Uterus (tissue), 2 donors: ENCODE results near the gene SAMM50.

Source experiments
- POLR2A ChIP-seq, 2 donors: fragments of 450-650 bp; IDR thresholded peaks; one replicate each; pipeline ENCODE4 v1.6.1; 2016; ENCODE audit warnings: antibody characterized with exemption in 2 of 2, mild to moderate bottlenecking in 1 of 2, moderate library complexity in 1 of 2
- TF ChIP-seq, protein P1 (sequence below), 4 experiments: fragments of 200-600 bp in 2 of 4; fragments of 450-650 bp in 2 of 4; sonication (generic) in 2 of 4; IDR thresholded peaks; one replicate each; pipeline ENCODE4 v1.5.1; 2016 to 2019; ENCODE audit warnings: antibody characterized with exemption in 4 of 4, mild to moderate bottlenecking in 2 of 4, moderate library complexity in 1 of 4

DNA sequence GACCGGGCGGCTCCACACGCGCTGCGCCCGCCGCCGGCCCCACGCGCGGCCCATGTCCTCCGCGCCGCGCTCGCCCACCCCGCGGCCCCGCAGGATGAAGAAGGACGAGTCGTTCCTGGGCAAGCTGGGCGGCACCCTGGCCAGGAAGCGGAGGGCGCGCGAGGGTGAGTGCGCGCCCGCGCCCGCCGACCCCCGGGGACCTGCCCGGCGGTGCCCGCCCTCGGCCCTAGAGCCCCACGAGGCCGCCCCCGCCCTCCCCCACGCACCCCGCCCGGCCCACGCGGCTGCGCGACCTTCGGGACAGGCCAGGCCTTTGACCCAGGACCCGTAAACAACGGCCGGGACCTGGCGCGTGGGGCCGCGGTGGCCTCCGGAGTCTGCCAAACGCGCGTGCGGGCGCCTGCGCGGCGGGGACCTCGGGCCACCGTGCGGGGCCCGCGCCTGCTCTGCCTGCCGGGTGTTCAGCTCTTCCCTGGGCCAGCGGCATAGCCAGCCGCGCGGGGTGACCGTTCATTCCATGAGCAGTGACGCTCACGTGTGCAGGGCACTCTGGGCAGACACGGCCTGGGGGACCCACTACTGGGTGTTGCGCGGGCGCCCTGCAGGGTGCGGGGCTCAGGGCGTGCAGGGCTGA, 69.2 kb downstream of the SAMM50 start, which contains the start of gene PARVB:
- TF ChIP-seq, protein P1, sequence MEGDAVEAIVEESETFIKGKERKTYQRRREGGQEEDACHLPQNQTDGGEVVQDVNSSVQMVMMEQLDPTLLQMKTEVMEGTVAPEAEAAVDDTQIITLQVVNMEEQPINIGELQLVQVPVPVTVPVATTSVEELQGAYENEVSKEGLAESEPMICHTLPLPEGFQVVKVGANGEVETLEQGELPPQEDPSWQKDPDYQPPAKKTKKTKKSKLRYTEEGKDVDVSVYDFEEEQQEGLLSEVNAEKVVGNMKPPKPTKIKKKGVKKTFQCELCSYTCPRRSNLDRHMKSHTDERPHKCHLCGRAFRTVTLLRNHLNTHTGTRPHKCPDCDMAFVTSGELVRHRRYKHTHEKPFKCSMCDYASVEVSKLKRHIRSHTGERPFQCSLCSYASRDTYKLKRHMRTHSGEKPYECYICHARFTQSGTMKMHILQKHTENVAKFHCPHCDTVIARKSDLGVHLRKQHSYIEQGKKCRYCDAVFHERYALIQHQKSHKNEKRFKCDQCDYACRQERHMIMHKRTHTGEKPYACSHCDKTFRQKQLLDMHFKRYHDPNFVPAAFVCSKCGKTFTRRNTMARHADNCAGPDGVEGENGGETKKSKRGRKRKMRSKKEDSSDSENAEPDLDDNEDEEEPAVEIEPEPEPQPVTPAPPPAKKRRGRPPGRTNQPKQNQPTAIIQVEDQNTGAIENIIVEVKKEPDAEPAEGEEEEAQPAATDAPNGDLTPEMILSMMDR (IDR thresholded peaks at IDR 0.05) = no peak
- TF ChIP-seq POLR2A (IDR thresholded peaks at IDR 0.05) = no peak
